Natural killer cell (primary cell): ENCODE data around the gene FMNL3. TPM values are rescaled to one million over a fixed set of nuclear protein-coding genes. Genes with fewer than 3 reads are reported as not detected.
"Not testable (repeated sequence)": the region's sequence is repeated elsewhere in the genome, so short reads cannot be mapped to it uniquely, and the experiment has no call there.

Experiments used
- ATAC-seq, 3 donors: fragments of 150-1000 bp in 2 of 3; fragments of 200-7000 bp in 1 of 3; cut with Tn5 transposase; 1 replicate in 1 of 3; 2 replicates in 2 of 3; pipeline ENCODE4 v1.10.0; 2021; ENCODE audit warnings: mild to moderate bottlenecking in 2 of 3, moderate library complexity in 2 of 3
- DNase-seq, 2 donors: peaks; one replicate each; pipeline versions ENCODE4 v3.0.0 to v3.0.0-alpha.2; 2013 to 2021; ENCODE audit warnings: mixed read lengths in 1 of 2
- H3K27ac ChIP-seq: one replicate; pipeline ENCODE4 v1.5.1; 2013; ENCODE audit warnings: mild to moderate bottlenecking, low read length
- H3K27me3 ChIP-seq: one replicate; pipeline ENCODE4 v1.6.1; 2013; ENCODE audit warnings: low read length; ENCODE audit not compliant: control insufficient read depth, insufficient read depth
- H3K36me3 ChIP-seq: one replicate; pipeline ENCODE4 v1.6.1; 2013; ENCODE audit warnings: low read length; ENCODE audit not compliant: control insufficient read depth, insufficient read depth
- H3K4me1 ChIP-seq: one replicate; pipeline ENCODE4 v1.6.1; 2013; ENCODE audit warnings: low read length; ENCODE audit not compliant: control insufficient read depth, insufficient read depth
- H3K4me3 ChIP-seq: one replicate; pipeline ENCODE4 v1.5.1; 2013; ENCODE audit warnings: low read length
- H3K9me3 ChIP-seq: one replicate; pipeline ENCODE4 v1.6.1; 2013; ENCODE audit warnings: low read length; ENCODE audit not compliant: control insufficient read depth, insufficient read depth
- H3K27ac Mint-ChIP-seq, 2 donors: one replicate each; pipeline ENCODE4 v1.8.0; 2022; ENCODE audit warnings: mild to moderate bottlenecking in 2 of 2, mixed read lengths in 2 of 2, moderate library complexity in 1 of 2
- H3K27me3 Mint-ChIP-seq, 2 donors: one replicate each; pipeline ENCODE4 v1.8.0; 2022; ENCODE audit warnings: low read depth in 2 of 2, mixed read lengths in 2 of 2
- H3K36me3 Mint-ChIP-seq: one replicate; pipeline ENCODE4 v1.8.0; 2022; ENCODE audit warnings: mixed read lengths
- H3K4me1 Mint-ChIP-seq, 2 donors: one replicate each; pipeline ENCODE4 v1.8.0; 2022; ENCODE audit warnings: mixed read lengths in 2 of 2
- H3K4me3 Mint-ChIP-seq: one replicate; pipeline ENCODE4 v1.8.0; 2022; ENCODE audit warnings: mild to moderate bottlenecking, moderate library complexity, mixed read lengths
- H3K9me3 Mint-ChIP-seq, 2 donors: one replicate each; pipeline ENCODE4 v1.8.0; 2022; ENCODE audit warnings: mixed read lengths in 2 of 2
- CTCF ChIP-seq: fragments of 200-600 bp; IDR thresholded peaks from one replicate; pipeline ENCODE4 v1.8.0; 2022; ENCODE audit warnings: antibody characterized with exemption
- WGBS: methylation state at CpG from one replicate; pipeline ENCODE4 v1.1.7; 2013; ENCODE audit warnings: missing lambda C conversion rate; ENCODE audit not compliant: insufficient coverage; 5-methylcytosine and 5-hydroxymethylcytosine counted together
- intact Hi-C: fragments of 100-400 bp; cut with micrococcal nuclease; formaldehyde crosslinking; loops from one replicate; pipeline ENCODE4 v1.14.2; 2022
- total RNA-seq, 4 donors: library from RNA; stranded (reverse); fragments of 120-200 nt in 1 of 4; gene quantifications; one replicate each; pipeline versions ENCODE4 v1.2.3 to v1.2.4, GENCODE V29; 2013 to 2022

The FMNL3 gene
- total RNA-seq, 3 donors from 2014 or later (not counting 1 experiment from before 2014, with no cell fraction given): 54.2 to 82.6 (median 58.7) TPM

- TF ChIP-seq CTCF: no peak
- H3K36me3 Mint-ChIP-seq: no peaks in the 10 kb centered on the region
- DNase-seq (no peak), ATAC-seq (no peak)
- H3K4me3 ChIP-seq: no peak overlapping the region
- H3K36me3 ChIP-seq: no peaks in the 10 kb centered on the region
- no peaks in the 10 kb centered on the region for H3K9me3 Mint-ChIP-seq
- H3K4me1 Mint-ChIP-seq: no peaks in the 10 kb centered on the region
- 91% methylated on average over 2 of the region's 3 CpGs for WGBS
- H3K4me1 ChIP-seq: no peaks in the 10 kb centered on the region
- H3K27ac ChIP-seq: no peak overlapping the region
- H3K27me3 Mint-ChIP-seq: peaks cover 13 to 14% of the 10 kb centered on the region in 2 donors
- H3K9me3 ChIP-seq: no peaks in the 10 kb centered on the region
- intact Hi-C loops: no loop called here
- H3K27ac Mint-ChIP-seq: no peak overlapping the region
- no peak overlapping the region for H3K4me3 Mint-ChIP-seq
- H3K27me3 ChIP-seq: peaks cover 3% of the 10 kb centered on the region
Measured at GRCh38 chr12:49728446-49728845, 21.2 kb upstream of the FMNL3 start.

- H3K27ac ChIP-seq, H3K9me3 ChIP-seq, H3K27ac Mint-ChIP-seq, H3K36me3 Mint-ChIP-seq, H3K9me3 Mint-ChIP-seq, H3K36me3 ChIP-seq, H3K27me3 ChIP-seq, H3K4me3 ChIP-seq, H3K4me1 ChIP-seq, H3K4me3 Mint-ChIP-seq, DNase-seq, ATAC-seq, intact Hi-C loops: not testable (repeated sequence)
- WGBS: 89% methylated on average over 3 of the region's 3 CpGs
- peaks cover 0 to 14% of the 10 kb centered on the region in 2 donors for H3K27me3 Mint-ChIP-seq
- H3K4me1 Mint-ChIP-seq: peaks cover 0 to 11% of the 10 kb centered on the region in 2 donors
Measured at GRCh38 chr12:49721355-49721754, 14.2 kb upstream of the FMNL3 start.

GRCh38 chr12:49720214-49720613, 13.0 kb upstream of the FMNL3 start:
- DNase-seq: peak in 1 of 2 donors; percentile 34
- H3K27me3 Mint-ChIP-seq: peaks cover 0 to 14% of the 10 kb centered on the region in 2 donors
- Histone ChIP-seq H3K9me3 (no peaks in the 10 kb centered on the region), H3K36me3 (no peaks in the 10 kb centered on the region), H3K4me1 (no peaks in the 10 kb centered on the region), H3K27me3 (peaks cover 3% of the 10 kb centered on the region), H3K27ac (no peak overlapping the region), H3K4me3 (no peak overlapping the region)
- no peak for TF ChIP-seq CTCF
- no peak overlapping the region for H3K4me3 Mint-ChIP-seq
- no peaks in the 10 kb centered on the region for H3K36me3 Mint-ChIP-seq
- ATAC-seq: peak in 1 of 3 donors; percentile 45
- intact Hi-C loops: no loop called here
- no peak overlapping the region for H3K27ac Mint-ChIP-seq
- no CpG with 5 or more reads among the region's 1 CpG for WGBS
- H3K9me3 Mint-ChIP-seq: no peaks in the 10 kb centered on the region
- peaks cover 0 to 11% of the 10 kb centered on the region in 2 donors for H3K4me1 Mint-ChIP-seq

GRCh38 chr12:49717800-49718199, 10.6 kb upstream of the FMNL3 start:
- Mint-ChIP-seq H3K4me1 (peaks cover 0 to 11% of the 10 kb centered on the region in 2 donors), H3K27me3 (peaks cover 0 to 20% of the 10 kb centered on the region in 2 donors)
- DNase-seq, H3K27me3 ChIP-seq, H3K36me3 ChIP-seq, H3K4me1 ChIP-seq, H3K27ac Mint-ChIP-seq, H3K4me3 ChIP-seq, H3K36me3 Mint-ChIP-seq, H3K9me3 ChIP-seq, ATAC-seq, H3K4me3 Mint-ChIP-seq, H3K27ac ChIP-seq, H3K9me3 Mint-ChIP-seq, intact Hi-C loops: not testable (repeated sequence)
- WGBS: 100% methylated on average over 2 of the region's 3 CpGs
